ENCODE data around the gene KAT5. TPM values are rescaled to one million over a fixed set of nuclear protein-coding genes. Genes with fewer than 3 reads are reported as not detected.
"Not testable (repeated sequence)": the region's sequence is repeated elsewhere in the genome, so short reads cannot be mapped to it uniquely, and the experiment has no call there.

Gene KAT5
- total RNA-seq, 1 donor from 2014 or later, result 66.5 TPM

GRCh38 chr11:65766535-65766934 lies 54.5 kb downstream of the KAT5 start:
- Mint-ChIP-seq H3K4me1 (ENCODE audit: unreplicated experiment) (peaks cover 4% of the 10 kb centered on the region), H3K27ac (ENCODE audit: unreplicated experiment) (no peak overlapping the region), H3K9me3 (ENCODE audit: unreplicated experiment) (no peaks in the 10 kb centered on the region), H3K4me3 (ENCODE audit: unreplicated experiment) (no peak overlapping the region), H3K36me3 (ENCODE audit: unreplicated experiment) (peaks cover 3% of the 10 kb centered on the region), H3K27me3 (ENCODE audit: unreplicated experiment) (no peaks in the 10 kb centered on the region)
- no peak for TF ChIP-seq CTCF (IDR thresholded peaks at IDR 0.05)
- DNase-seq (ENCODE audit: extremely low spot score, unreplicated experiment), result peak; percentile 60

DNA sequence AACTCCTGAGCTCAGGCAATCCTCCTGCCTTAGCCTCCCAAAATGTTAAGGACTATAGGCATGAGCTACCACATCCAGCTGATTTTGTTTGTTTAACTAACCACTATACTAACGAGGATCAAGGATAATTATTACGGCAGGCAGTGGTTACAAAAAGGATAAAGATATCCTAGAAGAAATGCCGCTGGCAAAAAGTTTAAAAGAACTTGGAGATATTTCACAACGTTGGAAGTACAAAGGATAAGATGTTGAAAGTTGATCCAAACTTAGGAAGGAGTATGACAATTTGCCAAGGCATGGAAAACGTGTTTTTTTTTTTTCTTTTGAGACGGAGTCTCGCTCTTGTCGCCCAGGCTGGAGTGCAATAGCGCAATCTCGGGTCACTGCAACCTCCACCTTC lies 55.4 kb downstream of the KAT5 start:
- Mint-ChIP-seq H3K27ac (ENCODE audit: unreplicated experiment) (no peak overlapping the region), H3K4me1 (ENCODE audit: unreplicated experiment) (peaks cover 4% of the 10 kb centered on the region), H3K27me3 (ENCODE audit: unreplicated experiment) (no peaks in the 10 kb centered on the region), H3K9me3 (ENCODE audit: unreplicated experiment) (no peaks in the 10 kb centered on the region), H3K36me3 (ENCODE audit: unreplicated experiment) (peaks cover 3% of the 10 kb centered on the region), H3K4me3 (ENCODE audit: unreplicated experiment) (no peak overlapping the region)
- no peak for DNase-seq (ENCODE audit: extremely low spot score, unreplicated experiment)
- no peak for TF ChIP-seq CTCF (IDR thresholded peaks at IDR 0.05)

DNA sequence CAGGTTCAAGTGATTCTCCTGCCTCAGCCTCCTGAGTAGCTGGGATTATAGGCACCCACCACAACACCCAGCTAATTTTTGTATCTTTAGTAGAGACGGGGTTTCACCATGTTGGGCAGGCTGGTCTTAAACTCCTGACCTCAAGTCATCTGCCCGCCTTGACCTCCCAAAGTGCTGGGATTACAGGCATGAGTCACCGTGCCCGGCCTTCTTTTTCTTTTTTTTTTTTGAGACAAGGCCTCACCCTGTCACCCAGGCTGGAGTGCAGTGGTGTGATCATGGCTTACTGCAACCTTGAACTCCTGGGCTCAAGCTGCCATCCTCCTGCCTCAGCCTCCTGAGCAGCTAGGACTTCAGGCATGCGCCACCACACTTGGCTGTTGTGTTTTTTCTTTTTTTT lies 55.8 kb downstream of the KAT5 start:
- H3K4me3 Mint-ChIP-seq (ENCODE audit: unreplicated experiment); H3K4me1 Mint-ChIP-seq (ENCODE audit: unreplicated experiment); H3K27me3 Mint-ChIP-seq (ENCODE audit: unreplicated experiment); H3K9me3 Mint-ChIP-seq (ENCODE audit: unreplicated experiment); H3K36me3 Mint-ChIP-seq (ENCODE audit: unreplicated experiment); H3K27ac Mint-ChIP-seq (ENCODE audit: unreplicated experiment): not testable (repeated sequence)
- DNase-seq (ENCODE audit: extremely low spot score, unreplicated experiment), result peak; percentile 38

Other genes with a start within 250 kb of the KAT5 start
- 11,843 and 16,538 TPM in 2 replicates for gene MALAT1, start 213.2 kb upstream of the KAT5 start, total RNA-seq
- gene SCYL1, start 187.2 kb upstream of the KAT5 start, total RNA-seq, result 103 and 104 TPM in 2 replicates
- 219 and 256 TPM in 2 replicates for gene LTBP3, start 153.9 kb upstream of the KAT5 start, total RNA-seq
- gene ZNRD2, start 141.8 kb upstream of the KAT5 start, total RNA-seq, result 31.3 and 32.7 TPM in 2 replicates
- gene FAM89B, start 139.7 kb upstream of the KAT5 start, total RNA-seq, result 84.2 and 92.1 TPM in 2 replicates
- gene EHBP1L1, start 136.2 kb upstream of the KAT5 start, total RNA-seq, result 39.7 and 42.6 TPM in 2 replicates
- not detected in 2 replicates for gene KCNK7, start 116.5 kb upstream of the KAT5 start, total RNA-seq
- gene MAP3K11, start 98.0 kb upstream of the KAT5 start, total RNA-seq, result 43.5 and 44.7 TPM in 2 replicates
- 47.7 and 49.8 TPM in 2 replicates for gene PCNX3, start 96.5 kb upstream of the KAT5 start, total RNA-seq
- gene SIPA1, start 74.2 kb upstream of the KAT5 start, total RNA-seq, result 31.2 and 34.7 TPM in 2 replicates
- gene RELA, start 49.3 kb upstream of the KAT5 start, total RNA-seq, result 77.4 and 79.7 TPM in 2 replicates
- gene RNASEH2C, start 8.5 kb downstream of the KAT5 start, total RNA-seq, result 54.2 and 55.6 TPM in 2 replicates
- 19.0 and 21.0 TPM in 2 replicates for gene AP5B1, start 68.7 kb downstream of the KAT5 start, total RNA-seq
- gene OVOL1, start 74.8 kb downstream of the KAT5 start, total RNA-seq, result not detected in 2 replicates
- 4.0 and 4.1 TPM in 2 replicates for gene SNX32, start 121.7 kb downstream of the KAT5 start, total RNA-seq
- 939 and 946 TPM in 2 replicates for gene CFL1, start 145.9 kb downstream of the KAT5 start, total RNA-seq
- gene MUS81, start 148.2 kb downstream of the KAT5 start, total RNA-seq, result 63.7 and 68.5 TPM in 2 replicates
- gene EFEMP2, start 160.5 kb downstream of the KAT5 start, total RNA-seq, result 130 and 131 TPM in 2 replicates
- not detected in 2 replicates for gene CTSW, start 167.6 kb downstream of the KAT5 start, total RNA-seq
- 92.4 and 92.8 TPM in 2 replicates for gene FIBP, start 176.2 kb downstream of the KAT5 start, total RNA-seq
- 35.2 and 39.0 TPM in 2 replicates for gene CCDC85B, start 178.4 kb downstream of the KAT5 start, total RNA-seq
- 37.2 and 38.0 TPM in 2 replicates for gene FOSL1, start 188.1 kb downstream of the KAT5 start, total RNA-seq
- gene C11orf68, start 206.8 kb downstream of the KAT5 start, total RNA-seq, result 81.2 and 83.5 TPM in 2 replicates
- 106 and 107 TPM in 2 replicates for gene DRAP1, start 207.2 kb downstream of the KAT5 start, total RNA-seq
- gene TSGA10IP, start 233.2 kb downstream of the KAT5 start, total RNA-seq, result not detected in 2 replicates
- 45.5 and 55.9 TPM in 2 replicates for gene SART1, start 249.5 kb downstream of the KAT5 start, total RNA-seq